ENCODE results near the gene DGUOK.

DNA sequence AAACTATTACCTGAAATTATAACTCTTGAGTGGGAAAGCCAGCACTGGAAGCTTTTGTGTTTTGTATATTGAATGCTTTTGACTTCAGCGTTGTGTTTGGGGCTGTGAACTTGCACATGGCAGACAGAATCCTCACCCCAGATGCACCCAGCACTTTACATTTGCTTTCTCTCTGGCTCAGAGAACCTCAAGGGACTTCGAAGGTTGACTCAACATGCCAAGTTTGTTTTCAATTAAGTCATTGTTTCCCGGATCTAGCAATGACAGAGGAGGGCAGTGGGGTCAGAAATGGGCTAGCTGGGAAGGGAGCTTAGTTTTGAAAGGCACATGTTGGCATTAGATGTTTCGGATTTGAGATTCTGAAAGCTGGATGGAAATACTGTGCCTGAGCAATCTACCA lies 80.4 kb downstream of the DGUOK start:
- TF ChIP-seq EZH2 (IDR thresholded peaks at IDR 0.05; ENCODE audit: borderline replicate concordance) (no peak), EZH2phosphoT487 (IDR thresholded peaks at IDR 0.05; ENCODE audit: low read depth, severe bottlenecking, unreplicated experiment) (no peak)
- TF ChIP-seq, protein P1, sequence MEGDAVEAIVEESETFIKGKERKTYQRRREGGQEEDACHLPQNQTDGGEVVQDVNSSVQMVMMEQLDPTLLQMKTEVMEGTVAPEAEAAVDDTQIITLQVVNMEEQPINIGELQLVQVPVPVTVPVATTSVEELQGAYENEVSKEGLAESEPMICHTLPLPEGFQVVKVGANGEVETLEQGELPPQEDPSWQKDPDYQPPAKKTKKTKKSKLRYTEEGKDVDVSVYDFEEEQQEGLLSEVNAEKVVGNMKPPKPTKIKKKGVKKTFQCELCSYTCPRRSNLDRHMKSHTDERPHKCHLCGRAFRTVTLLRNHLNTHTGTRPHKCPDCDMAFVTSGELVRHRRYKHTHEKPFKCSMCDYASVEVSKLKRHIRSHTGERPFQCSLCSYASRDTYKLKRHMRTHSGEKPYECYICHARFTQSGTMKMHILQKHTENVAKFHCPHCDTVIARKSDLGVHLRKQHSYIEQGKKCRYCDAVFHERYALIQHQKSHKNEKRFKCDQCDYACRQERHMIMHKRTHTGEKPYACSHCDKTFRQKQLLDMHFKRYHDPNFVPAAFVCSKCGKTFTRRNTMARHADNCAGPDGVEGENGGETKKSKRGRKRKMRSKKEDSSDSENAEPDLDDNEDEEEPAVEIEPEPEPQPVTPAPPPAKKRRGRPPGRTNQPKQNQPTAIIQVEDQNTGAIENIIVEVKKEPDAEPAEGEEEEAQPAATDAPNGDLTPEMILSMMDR (IDR thresholded peaks at IDR 0.05; ENCODE audit: poor library complexity) = no peak

All from hepatocyte (in vitro differentiated cells).